ENCODE data around the gene QTRT2.

The QTRT2 gene

DNA sequence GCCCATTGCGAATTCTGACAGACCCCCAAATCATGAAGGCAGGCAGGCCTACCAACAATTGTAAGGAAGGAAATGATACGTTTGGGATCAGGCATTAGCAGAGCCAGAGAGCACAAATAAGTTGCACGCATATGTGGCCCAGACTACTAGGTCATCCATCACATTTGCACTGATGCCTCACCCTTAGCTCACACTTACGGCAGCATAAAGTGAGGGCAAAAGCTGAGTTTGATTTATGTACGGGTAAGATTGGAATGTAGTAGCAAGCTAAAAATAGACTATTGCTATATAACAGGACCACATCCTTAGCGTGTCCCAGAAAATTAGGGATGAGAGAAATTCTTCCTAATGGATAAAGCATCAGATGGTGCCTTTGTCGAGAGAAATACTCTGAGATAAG is 58.6 kb downstream of the QTRT2 start:
- H3K9me3 ChIP-seq (ENCODE audit: control insufficient read depth, insufficient read depth, low read depth, low read length) = no peaks in the 10 kb centered on the region
- no peak overlapping the region for H3K4me3 ChIP-seq (ENCODE audit: low read depth, low read length)
- H3K4me1 ChIP-seq (ENCODE audit: control insufficient read depth, insufficient read depth, low read length) = no peaks in the 10 kb centered on the region
- H3K27ac ChIP-seq (ENCODE audit: extremely low read depth, low read depth, low read length) = no peak overlapping the region
- ChIA-PET POLR2A (no interaction called here), CTCF (no interaction called here)
- TF ChIP-seq ZNF184 (tag by site-specific recombination; IDR thresholded peaks at IDR 0.05) (no peak), ZSCAN5A (tag by site-specific recombination; IDR thresholded peaks at IDR 0.05) (no peak), ZNF837 (tag by site-specific recombination; IDR thresholded peaks at IDR 0.05) (no peak), ZNF48 (tag by site-specific recombination; IDR thresholded peaks at IDR 0.05) (no peak), ZNF585B (tag by site-specific recombination; IDR thresholded peaks at IDR 0.05) (no peak), ZBTB21 (tag by site-specific recombination; IDR thresholded peaks at IDR 0.05) (no peak), ZNF416 (tag by site-specific recombination; IDR thresholded peaks at IDR 0.05) (no peak), TRIM28 (IDR thresholded peaks at IDR 0.05; ENCODE audit: borderline replicate concordance, low read length) (no peak), KLF10 (tag by site-specific recombination; IDR thresholded peaks at IDR 0.05) (no peak), ZNF600 (tag by site-specific recombination; IDR thresholded peaks at IDR 0.05) (no peak), HOXD13 (CRISPR knock-in tag; IDR thresholded peaks at IDR 0.05; ENCODE audit: borderline replicate concordance) (no peak), ZNF335 (tag by site-specific recombination; conservative IDR thresholded peaks at IDR 0.05) (no peak), HOXC10 (CRISPR knock-in tag; IDR thresholded peaks at IDR 0.05) (no peak)
- TF ChIP-seq, protein P1, sequence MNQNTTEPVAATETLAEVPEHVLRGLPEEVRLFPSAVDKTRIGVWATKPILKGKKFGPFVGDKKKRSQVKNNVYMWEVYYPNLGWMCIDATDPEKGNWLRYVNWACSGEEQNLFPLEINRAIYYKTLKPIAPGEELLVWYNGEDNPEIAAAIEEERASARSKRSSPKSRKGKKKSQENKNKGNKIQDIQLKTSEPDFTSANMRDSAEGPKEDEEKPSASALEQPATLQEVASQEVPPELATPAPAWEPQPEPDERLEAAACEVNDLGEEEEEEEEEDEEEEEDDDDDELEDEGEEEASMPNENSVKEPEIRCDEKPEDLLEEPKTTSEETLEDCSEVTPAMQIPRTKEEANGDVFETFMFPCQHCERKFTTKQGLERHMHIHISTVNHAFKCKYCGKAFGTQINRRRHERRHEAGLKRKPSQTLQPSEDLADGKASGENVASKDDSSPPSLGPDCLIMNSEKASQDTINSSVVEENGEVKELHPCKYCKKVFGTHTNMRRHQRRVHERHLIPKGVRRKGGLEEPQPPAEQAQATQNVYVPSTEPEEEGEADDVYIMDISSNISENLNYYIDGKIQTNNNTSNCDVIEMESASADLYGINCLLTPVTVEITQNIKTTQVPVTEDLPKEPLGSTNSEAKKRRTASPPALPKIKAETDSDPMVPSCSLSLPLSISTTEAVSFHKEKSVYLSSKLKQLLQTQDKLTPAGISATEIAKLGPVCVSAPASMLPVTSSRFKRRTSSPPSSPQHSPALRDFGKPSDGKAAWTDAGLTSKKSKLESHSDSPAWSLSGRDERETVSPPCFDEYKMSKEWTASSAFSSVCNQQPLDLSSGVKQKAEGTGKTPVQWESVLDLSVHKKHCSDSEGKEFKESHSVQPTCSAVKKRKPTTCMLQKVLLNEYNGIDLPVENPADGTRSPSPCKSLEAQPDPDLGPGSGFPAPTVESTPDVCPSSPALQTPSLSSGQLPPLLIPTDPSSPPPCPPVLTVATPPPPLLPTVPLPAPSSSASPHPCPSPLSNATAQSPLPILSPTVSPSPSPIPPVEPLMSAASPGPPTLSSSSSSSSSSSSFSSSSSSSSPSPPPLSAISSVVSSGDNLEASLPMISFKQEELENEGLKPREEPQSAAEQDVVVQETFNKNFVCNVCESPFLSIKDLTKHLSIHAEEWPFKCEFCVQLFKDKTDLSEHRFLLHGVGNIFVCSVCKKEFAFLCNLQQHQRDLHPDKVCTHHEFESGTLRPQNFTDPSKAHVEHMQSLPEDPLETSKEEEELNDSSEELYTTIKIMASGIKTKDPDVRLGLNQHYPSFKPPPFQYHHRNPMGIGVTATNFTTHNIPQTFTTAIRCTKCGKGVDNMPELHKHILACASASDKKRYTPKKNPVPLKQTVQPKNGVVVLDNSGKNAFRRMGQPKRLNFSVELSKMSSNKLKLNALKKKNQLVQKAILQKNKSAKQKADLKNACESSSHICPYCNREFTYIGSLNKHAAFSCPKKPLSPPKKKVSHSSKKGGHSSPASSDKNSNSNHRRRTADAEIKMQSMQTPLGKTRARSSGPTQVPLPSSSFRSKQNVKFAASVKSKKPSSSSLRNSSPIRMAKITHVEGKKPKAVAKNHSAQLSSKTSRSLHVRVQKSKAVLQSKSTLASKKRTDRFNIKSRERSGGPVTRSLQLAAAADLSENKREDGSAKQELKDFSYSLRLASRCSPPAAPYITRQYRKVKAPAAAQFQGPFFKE (tag by site-specific recombination; IDR thresholded peaks at IDR 0.05; ENCODE audit: borderline replicate concordance) = no peak
- TF ChIP-seq, protein P2, sequence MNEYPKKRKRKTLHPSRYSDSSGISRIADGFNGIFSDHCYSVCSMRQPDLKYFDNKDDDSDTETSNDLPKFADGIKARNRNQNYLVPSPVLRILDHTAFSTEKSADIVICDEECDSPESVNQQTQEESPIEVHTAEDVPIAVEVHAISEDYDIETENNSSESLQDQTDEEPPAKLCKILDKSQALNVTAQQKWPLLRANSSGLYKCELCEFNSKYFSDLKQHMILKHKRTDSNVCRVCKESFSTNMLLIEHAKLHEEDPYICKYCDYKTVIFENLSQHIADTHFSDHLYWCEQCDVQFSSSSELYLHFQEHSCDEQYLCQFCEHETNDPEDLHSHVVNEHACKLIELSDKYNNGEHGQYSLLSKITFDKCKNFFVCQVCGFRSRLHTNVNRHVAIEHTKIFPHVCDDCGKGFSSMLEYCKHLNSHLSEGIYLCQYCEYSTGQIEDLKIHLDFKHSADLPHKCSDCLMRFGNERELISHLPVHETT (tag by site-specific recombination; IDR thresholded peaks at IDR 0.05) = no peak
- H3K36me3 ChIP-seq (ENCODE audit: control insufficient read depth in 2 of 2, insufficient read depth in 1 of 2, low read length in 2 of 2) = no peaks in the 10 kb centered on the region

- no peaks in the 10 kb centered on the region for H3K9me3 ChIP-seq (ENCODE audit: control insufficient read depth, insufficient read depth, low read depth, low read length)
- no peak overlapping the region for H3K27ac ChIP-seq (ENCODE audit: extremely low read depth, low read depth, low read length)
- H3K4me1 ChIP-seq (ENCODE audit: control insufficient read depth, insufficient read depth, low read length) = no peaks in the 10 kb centered on the region
- H3K4me3 ChIP-seq (ENCODE audit: low read depth, low read length) = no peak overlapping the region
- CTCF ChIA-PET = no interaction called here
- POLR2A ChIA-PET = no interaction called here
- no peaks in the 10 kb centered on the region for H3K36me3 ChIP-seq (ENCODE audit: control insufficient read depth in 2 of 2, insufficient read depth in 1 of 2, low read length in 2 of 2)
- TF ChIP-seq ZNF768 (tag by site-specific recombination; IDR thresholded peaks at IDR 0.05) (no peak), ZNF354C (tag by site-specific recombination; IDR thresholded peaks at IDR 0.05; ENCODE audit: borderline replicate concordance, low read depth) (no peak), ZNF514 (tag by site-specific recombination; IDR thresholded peaks at IDR 0.05) (no peak), TRIM28 (IDR thresholded peaks at IDR 0.05; ENCODE audit: borderline replicate concordance, low read length) (no peak), ZNF157 (tag by site-specific recombination; IDR thresholded peaks at IDR 0.05) (no peak), ZNF600 (tag by site-specific recombination; IDR thresholded peaks at IDR 0.05) (no peak), GFI1B (tag by site-specific recombination; IDR thresholded peaks at IDR 0.05) (no peak), ZNF549 (tag by site-specific recombination; IDR thresholded peaks at IDR 0.05) (no peak), ZNF114 (tag by site-specific recombination; IDR thresholded peaks at IDR 0.05) (no peak)
- TF ChIP-seq, protein P3, sequence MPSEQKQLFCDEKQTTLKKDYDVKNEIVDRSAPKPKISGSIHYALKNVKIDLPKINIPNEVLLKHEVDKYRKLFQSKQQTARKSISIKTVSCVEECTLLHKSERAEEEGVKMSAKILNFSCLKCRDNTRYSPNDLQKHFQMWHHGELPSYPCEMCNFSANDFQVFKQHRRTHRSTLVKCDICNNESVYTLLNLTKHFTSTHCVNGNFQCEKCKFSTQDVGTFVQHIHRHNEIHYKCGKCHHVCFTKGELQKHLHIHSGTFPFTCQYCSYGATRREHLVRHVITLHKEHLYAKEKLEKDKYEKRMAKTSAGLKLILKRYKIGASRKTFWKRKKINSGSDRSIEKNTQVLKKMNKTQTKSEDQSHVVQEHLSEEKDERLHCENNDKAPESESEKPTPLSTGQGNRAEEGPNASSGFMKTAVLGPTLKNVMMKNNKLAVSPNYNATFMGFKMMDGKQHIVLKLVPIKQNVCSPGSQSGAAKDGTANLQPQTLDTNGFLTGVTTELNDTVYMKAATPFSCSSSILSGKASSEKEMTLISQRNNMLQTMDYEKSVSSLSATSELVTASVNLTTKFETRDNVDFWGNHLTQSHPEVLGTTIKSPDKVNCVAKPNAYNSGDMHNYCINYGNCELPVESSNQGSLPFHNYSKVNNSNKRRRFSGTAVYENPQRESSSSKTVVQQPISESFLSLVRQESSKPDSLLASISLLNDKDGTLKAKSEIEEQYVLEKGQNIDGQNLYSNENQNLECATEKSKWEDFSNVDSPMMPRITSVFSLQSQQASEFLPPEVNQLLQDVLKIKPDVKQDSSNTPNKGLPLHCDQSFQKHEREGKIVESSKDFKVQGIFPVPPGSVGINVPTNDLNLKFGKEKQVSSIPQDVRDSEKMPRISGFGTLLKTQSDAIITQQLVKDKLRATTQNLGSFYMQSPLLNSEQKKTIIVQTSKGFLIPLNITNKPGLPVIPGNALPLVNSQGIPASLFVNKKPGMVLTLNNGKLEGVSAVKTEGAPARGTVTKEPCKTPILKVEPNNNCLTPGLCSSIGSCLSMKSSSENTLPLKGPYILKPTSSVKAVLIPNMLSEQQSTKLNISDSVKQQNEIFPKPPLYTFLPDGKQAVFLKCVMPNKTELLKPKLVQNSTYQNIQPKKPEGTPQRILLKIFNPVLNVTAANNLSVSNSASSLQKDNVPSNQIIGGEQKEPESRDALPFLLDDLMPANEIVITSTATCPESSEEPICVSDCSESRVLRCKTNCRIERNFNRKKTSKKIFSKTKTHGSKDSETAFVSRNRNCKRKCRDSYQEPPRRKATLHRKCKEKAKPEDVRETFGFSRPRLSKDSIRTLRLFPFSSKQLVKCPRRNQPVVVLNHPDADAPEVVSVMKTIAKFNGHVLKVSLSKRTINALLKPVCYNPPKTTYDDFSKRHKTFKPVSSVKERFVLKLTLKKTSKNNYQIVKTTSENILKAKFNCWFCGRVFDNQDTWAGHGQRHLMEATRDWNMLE (tag by site-specific recombination; conservative IDR thresholded peaks at IDR 0.05; ENCODE audit: low read depth) = no peak
Observed at GRCh38 chr3:114119776-114120175, 63.2 kb downstream of the QTRT2 start.
